HepG2 (cell line): ENCODE results near the gene DAB1. TPM values are rescaled to one million over a fixed set of nuclear protein-coding genes. Genes with fewer than 3 reads are reported as not detected.

Experiments used
- ATF7-NPFF ChIP-seq: sonication (generic); formaldehyde crosslinking; IDR thresholded peaks from 2 replicates; pipeline ENCODE4 v1.8.1; 2023; ENCODE audit warnings: mild to moderate bottlenecking, low read depth, missing genetic modification reagents, moderate library complexity
- CENPX ChIP-seq: sonication (generic); formaldehyde crosslinking; IDR thresholded peaks from 2 replicates; pipeline ENCODE4 v1.9.0; 2021; ENCODE audit warnings: mild to moderate bottlenecking, missing genetic modification reagents, moderate library complexity
- HNF1A ChIP-seq, 2 experiments: sonication (generic) in 1 of 2; formaldehyde crosslinking in 1 of 2; IDR thresholded peaks; 2 replicates each; pipeline versions ENCODE4 v1.4.0 to v1.6.1; 2016 to 2020; ENCODE audit warnings: borderline replicate concordance in 1 of 2, low read depth in 1 of 2, mild to moderate bottlenecking in 1 of 2, missing genetic modification reagents in 1 of 2
- KLF12 ChIP-seq: sonication (generic); formaldehyde crosslinking; IDR thresholded peaks from 2 replicates; pipeline ENCODE4 v1.4.0; 2020; ENCODE audit warnings: missing genetic modification reagents, borderline replicate concordance
- PAF1 ChIP-seq: IDR thresholded peaks from 2 replicates; pipeline ENCODE4 v1.6.1; 2016; ENCODE audit warnings: missing genetic modification reagents, missing compliant biosample characterization
- RCOR2 ChIP-seq: IDR thresholded peaks from 2 replicates; pipeline ENCODE4 v1.6.1; 2016; ENCODE audit warnings: missing biosample characterization, missing genetic modification reagents
- TBX3 ChIP-seq: fragments of 450-650 bp; IDR thresholded peaks from 2 replicates; pipeline ENCODE4 v1.6.1; 2017; ENCODE audit warnings: antibody characterized with exemption, mild to moderate bottlenecking, inconsistent platforms, borderline replicate concordance
- TFDP2 ChIP-seq: sonication (generic); formaldehyde crosslinking; IDR thresholded peaks from 2 replicates; pipeline ENCODE4 v1.4.0; 2020; ENCODE audit warnings: missing genetic modification reagents
- ZBTB44 ChIP-seq: sonication (generic); formaldehyde crosslinking; IDR thresholded peaks from 2 replicates; pipeline ENCODE4 v1.4.0; 2020; ENCODE audit warnings: missing genetic modification reagents
- ZFP1 ChIP-seq: IDR thresholded peaks from 2 replicates; pipeline ENCODE4 v1.6.1; 2016
- ZFP41 ChIP-seq: sonication (generic); formaldehyde crosslinking; IDR thresholded peaks from 2 replicates; pipeline ENCODE4 v1.4.0; 2020; ENCODE audit warnings: mild to moderate bottlenecking, missing genetic modification reagents, borderline replicate concordance
- ZNF225 ChIP-seq: sonication (generic); formaldehyde crosslinking; IDR thresholded peaks from 2 replicates; pipeline ENCODE4 v1.4.0; 2020; ENCODE audit warnings: mild to moderate bottlenecking, missing genetic modification reagents
- ZNF24 ChIP-seq: fragments of 450-650 bp; IDR thresholded peaks from 2 replicates; pipeline ENCODE4 v1.6.1; 2017; ENCODE audit warnings: antibody characterized with exemption, mild to moderate bottlenecking
- ZNF557 ChIP-seq: sonication (generic); formaldehyde crosslinking; IDR thresholded peaks from 2 replicates; pipeline ENCODE4 v1.4.0; 2020; ENCODE audit warnings: missing genetic modification reagents
- ZNF598 ChIP-seq: sonication (generic); formaldehyde crosslinking; IDR thresholded peaks from 2 replicates; pipeline ENCODE4 v1.5.1; 2020; ENCODE audit warnings: mild to moderate bottlenecking, missing genetic modification reagents, borderline replicate concordance
- ZNF615 ChIP-seq: sonication (generic); formaldehyde crosslinking; IDR thresholded peaks from 2 replicates; pipeline ENCODE4 v1.5.0; 2020; ENCODE audit warnings: mild to moderate bottlenecking, missing genetic modification reagents, borderline replicate concordance
- ZNF678 ChIP-seq: sonication (generic); formaldehyde crosslinking; IDR thresholded peaks from 2 replicates; pipeline ENCODE4 v1.4.0; 2020; ENCODE audit warnings: mild to moderate bottlenecking, missing genetic modification reagents
- polyA plus RNA-seq, 8 experiments: library from polyadenylated mRNA; depleted of rRNA in 3 of 8; stranded (reverse) in 7 of 8; unstranded in 1 of 8; fragments of >200 nt; fragmentation: Illumina TruSeq in 4 of 8; extraction: Trizol in 4 of 8; gene quantifications; 2 replicates each; pipeline versions ENCODE4 v1.2.1 to v1.2.3, GENCODE V29; 2011 to 2016; ENCODE audit warnings: low read depth in 4 of 8, missing spikeins in 1 of 8, mixed read lengths in 1 of 8; ENCODE audit not compliant: insufficient read depth in 1 of 8
- total RNA-seq, 5 experiments: library from RNA; depleted of rRNA; stranded (reverse); fragments of >200 nt; fragmentation: Illumina TruSeq; extraction: Trizol; gene quantifications; 2 replicates each; pipeline ENCODE4 v1.2.3, GENCODE V29; 2016; ENCODE audit warnings: low read depth in 1 of 5
- TF ChIP-seq, protein P1 (sequence below): sonication (generic); formaldehyde crosslinking; conservative IDR thresholded peaks from 2 replicates; pipeline ENCODE4 v1.8.0; 2022; ENCODE audit warnings: missing genetic modification reagents
- TF ChIP-seq, protein P2 (sequence below): IDR thresholded peaks from 2 replicates; pipeline ENCODE4 v1.6.1; 2016; ENCODE audit warnings: missing compliant biosample characterization, missing genetic modification reagents, borderline replicate concordance

Gene DAB1
- total and polyA plus RNA-seq, 2 of the 13 experiments (the other 11 are each of a cell fraction or from before 2014, with no cell fraction given): 0.04 to 0.13 TPM

GRCh38 chr1:56965916-56966697 is 457.8 kb downstream of the DAB1 start, which contains the start of gene C8B (continued):
- no peak for TF ChIP-seq TFDP2 (CRISPR knock-in tag)
- TF ChIP-seq KLF12 (CRISPR knock-in tag): no peak
- no peak for TF ChIP-seq ZFP41 (CRISPR knock-in tag)
- no peak for TF ChIP-seq ZNF615 (CRISPR knock-in tag)
- TF ChIP-seq ZFP1 (CRISPR knock-in tag): 0 out of 2 replicates have a peak, but pooled peaks have one; percentile 59
- no peak for TF ChIP-seq ZNF225 (CRISPR knock-in tag)
- TF ChIP-seq CENPX (CRISPR knock-in tag): no peak
- 0 out of 2 replicates have a peak, but pooled peaks have one; percentile 43 for TF ChIP-seq HNF1A (IDR thresholded peaks at IDR 0.05; ENCODE audit: low read depth)
- TF ChIP-seq HNF1A (CRISPR knock-in tag; IDR thresholded peaks at IDR 0.05; ENCODE audit: borderline replicate concordance): peak; percentile 48; the same call in 1 of the 2 replicates
- TF ChIP-seq, protein P1, sequence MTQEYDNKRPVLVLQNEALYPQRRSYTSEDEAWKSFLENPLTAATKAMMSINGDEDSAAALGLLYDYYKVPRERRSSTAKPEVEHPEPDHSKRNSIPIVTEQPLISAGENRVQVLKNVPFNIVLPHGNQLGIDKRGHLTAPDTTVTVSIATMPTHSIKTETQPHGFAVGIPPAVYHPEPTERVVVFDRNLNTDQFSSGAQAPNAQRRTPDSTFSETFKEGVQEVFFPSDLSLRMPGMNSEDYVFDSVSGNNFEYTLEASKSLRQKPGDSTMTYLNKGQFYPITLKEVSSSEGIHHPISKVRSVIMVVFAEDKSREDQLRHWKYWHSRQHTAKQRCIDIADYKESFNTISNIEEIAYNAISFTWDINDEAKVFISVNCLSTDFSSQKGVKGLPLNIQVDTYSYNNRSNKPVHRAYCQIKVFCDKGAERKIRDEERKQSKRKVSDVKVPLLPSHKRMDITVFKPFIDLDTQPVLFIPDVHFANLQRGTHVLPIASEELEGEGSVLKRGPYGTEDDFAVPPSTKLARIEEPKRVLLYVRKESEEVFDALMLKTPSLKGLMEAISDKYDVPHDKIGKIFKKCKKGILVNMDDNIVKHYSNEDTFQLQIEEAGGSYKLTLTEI (CRISPR knock-in tag): no peak
- TF ChIP-seq TBX3: no peak; the same call in 1 of the 2 replicates
- no peak for TF ChIP-seq ZNF598 (CRISPR knock-in tag)
- TF ChIP-seq ATF7-NPFF (CRISPR knock-in tag): no peak
- TF ChIP-seq, protein P2, sequence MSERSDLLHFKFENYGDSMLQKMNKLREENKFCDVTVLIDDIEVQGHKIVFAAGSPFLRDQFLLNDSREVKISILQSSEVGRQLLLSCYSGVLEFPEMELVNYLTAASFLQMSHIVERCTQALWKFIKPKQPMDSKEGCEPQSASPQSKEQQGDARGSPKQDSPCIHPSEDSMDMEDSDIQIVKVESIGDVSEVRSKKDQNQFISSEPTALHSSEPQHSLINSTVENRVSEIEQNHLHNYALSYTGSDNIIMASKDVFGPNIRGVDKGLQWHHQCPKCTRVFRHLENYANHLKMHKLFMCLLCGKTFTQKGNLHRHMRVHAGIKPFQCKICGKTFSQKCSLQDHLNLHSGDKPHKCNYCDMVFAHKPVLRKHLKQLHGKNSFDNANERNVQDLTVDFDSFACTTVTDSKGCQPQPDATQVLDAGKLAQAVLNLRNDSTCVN: peak; percentile 66
- TF ChIP-seq ZNF557: no peak
- peak; percentile 78; the same call in 1 of the 2 replicates for TF ChIP-seq RCOR2
- no peak for TF ChIP-seq PAF1
- no peak for TF ChIP-seq ZNF678 (CRISPR knock-in tag)
- no peak for TF ChIP-seq ZNF24
- TF ChIP-seq ZBTB44 (CRISPR knock-in tag): no peak
